Breast epithelium (tissue), 4 donors: ENCODE results near the gene RIPOR3. TPM values are rescaled to one million over a fixed set of nuclear protein-coding genes. Genes with fewer than 3 reads are reported as not detected.

Source experiments
- DNase-seq, 2 donors: peaks; one replicate each; pipeline ENCODE4 v3.0.0-alpha.2; 2019; ENCODE audit warnings: low spot score in 2 of 2
- H3K27ac ChIP-seq, 2 donors: fragments of 200-600 bp; sonication (generic) in 1 of 2; one replicate each; pipeline ENCODE4 v1.5.1; 2016 to 2019; ENCODE audit warnings: mild to moderate bottlenecking in 1 of 2
- H3K27me3 ChIP-seq, 2 donors: fragments of 200-600 bp; sonication (generic) in 1 of 2; one replicate each; pipeline versions ENCODE4 v1.5.1 to v1.6.0; 2017 to 2019; ENCODE audit warnings: control low read depth in 1 of 2, mild to moderate bottlenecking in 1 of 2
- H3K36me3 ChIP-seq: fragments of 200-600 bp; one replicate; pipeline ENCODE4 v1.5.1; 2019
- H3K4me1 ChIP-seq, 2 donors: fragments of 200-600 bp; sonication (generic); one replicate each; pipeline ENCODE4 v1.5.1; 2016 to 2019; ENCODE audit warnings: control low read depth in 1 of 2
- H3K4me3 ChIP-seq, 3 donors: fragments of 200-600 bp; sonication (generic); 1 replicate in 2 of 3; 2 replicates in 1 of 3; pipeline ENCODE4 v1.5.1; 2016 to 2019; ENCODE audit warnings: mild to moderate bottlenecking in 3 of 3, moderate library complexity in 2 of 3
- H3K9me3 ChIP-seq, 2 donors: fragments of 200-600 bp; sonication (generic) in 1 of 2; one replicate each; pipeline ENCODE4 v1.5.1; 2016 to 2019; ENCODE audit warnings: control low read depth in 1 of 2
- POLR2A ChIP-seq: fragments of 450-650 bp; IDR thresholded peaks from one replicate; pipeline ENCODE4 v1.6.1; 2016; ENCODE audit warnings: antibody characterized with exemption, mild to moderate bottlenecking, moderate library complexity
- POLR2AphosphoS5 ChIP-seq, 3 donors: sonication (generic); formaldehyde crosslinking; IDR thresholded peaks; one replicate each; pipeline ENCODE4 v1.6.1; 2017; ENCODE audit warnings: antibody characterized with exemption in 3 of 3
- intact Hi-C: fragments of 100-400 bp; cut with DNase I; formaldehyde crosslinking; loops from one replicate; pipeline ENCODE4 v1.15.1; 2023; ENCODE audit warnings: low total_unique reads
- total RNA-seq, 3 donors: library from RNA; depleted of rRNA; stranded (reverse); fragments of >200 nt; gene quantifications; one replicate each; pipeline ENCODE4 v1.1.0, GENCODE V29; 2016
- TF ChIP-seq, protein P1 (sequence below), 3 donors: fragments of 450-650 bp; IDR thresholded peaks; one replicate each; pipeline ENCODE4 v1.5.1; 2016 to 2017; ENCODE audit warnings: antibody characterized with exemption in 3 of 3, mild to moderate bottlenecking in 3 of 3, moderate library complexity in 3 of 3

RIPOR3 gene
- total RNA-seq, 3 donors from 2014 or later = 4.5 to 35.5 (median 26.9) TPM

DNA sequence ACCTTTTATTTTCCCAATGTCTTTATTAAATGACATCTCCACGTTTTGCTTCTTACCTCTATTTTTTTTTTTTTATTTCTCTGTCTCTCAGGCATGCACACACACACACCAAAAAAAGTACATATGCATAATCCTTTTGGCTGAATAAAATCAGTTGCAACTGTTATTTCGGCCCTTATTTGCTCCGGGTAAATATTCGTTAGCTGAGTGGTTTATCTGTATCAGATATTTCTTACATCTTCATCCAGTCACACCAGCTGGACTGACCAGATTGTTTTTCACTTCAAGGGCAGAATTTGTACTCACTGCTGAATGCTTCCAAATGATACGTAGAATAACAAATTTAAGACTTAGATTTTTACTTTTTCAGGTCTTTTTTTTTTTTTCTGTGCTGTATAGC lies 135.7 kb downstream of the RIPOR3 start:
- Histone ChIP-seq H3K27me3 (no peaks in the 10 kb centered on the region), H3K36me3 (no peaks in the 10 kb centered on the region), H3K4me3 (no peak overlapping the region), H3K9me3 (no peaks in the 10 kb centered on the region), H3K27ac (no peak overlapping the region), H3K4me1 (no peaks in the 10 kb centered on the region)
- intact Hi-C loops = no loop called here
- no peak for DNase-seq
- TF ChIP-seq, protein P1, sequence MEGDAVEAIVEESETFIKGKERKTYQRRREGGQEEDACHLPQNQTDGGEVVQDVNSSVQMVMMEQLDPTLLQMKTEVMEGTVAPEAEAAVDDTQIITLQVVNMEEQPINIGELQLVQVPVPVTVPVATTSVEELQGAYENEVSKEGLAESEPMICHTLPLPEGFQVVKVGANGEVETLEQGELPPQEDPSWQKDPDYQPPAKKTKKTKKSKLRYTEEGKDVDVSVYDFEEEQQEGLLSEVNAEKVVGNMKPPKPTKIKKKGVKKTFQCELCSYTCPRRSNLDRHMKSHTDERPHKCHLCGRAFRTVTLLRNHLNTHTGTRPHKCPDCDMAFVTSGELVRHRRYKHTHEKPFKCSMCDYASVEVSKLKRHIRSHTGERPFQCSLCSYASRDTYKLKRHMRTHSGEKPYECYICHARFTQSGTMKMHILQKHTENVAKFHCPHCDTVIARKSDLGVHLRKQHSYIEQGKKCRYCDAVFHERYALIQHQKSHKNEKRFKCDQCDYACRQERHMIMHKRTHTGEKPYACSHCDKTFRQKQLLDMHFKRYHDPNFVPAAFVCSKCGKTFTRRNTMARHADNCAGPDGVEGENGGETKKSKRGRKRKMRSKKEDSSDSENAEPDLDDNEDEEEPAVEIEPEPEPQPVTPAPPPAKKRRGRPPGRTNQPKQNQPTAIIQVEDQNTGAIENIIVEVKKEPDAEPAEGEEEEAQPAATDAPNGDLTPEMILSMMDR (IDR thresholded peaks at IDR 0.05) = no peak
- TF ChIP-seq POLR2A (no peak), POLR2AphosphoS5 (IDR thresholded peaks at IDR 0.05) (no peak)

DNA sequence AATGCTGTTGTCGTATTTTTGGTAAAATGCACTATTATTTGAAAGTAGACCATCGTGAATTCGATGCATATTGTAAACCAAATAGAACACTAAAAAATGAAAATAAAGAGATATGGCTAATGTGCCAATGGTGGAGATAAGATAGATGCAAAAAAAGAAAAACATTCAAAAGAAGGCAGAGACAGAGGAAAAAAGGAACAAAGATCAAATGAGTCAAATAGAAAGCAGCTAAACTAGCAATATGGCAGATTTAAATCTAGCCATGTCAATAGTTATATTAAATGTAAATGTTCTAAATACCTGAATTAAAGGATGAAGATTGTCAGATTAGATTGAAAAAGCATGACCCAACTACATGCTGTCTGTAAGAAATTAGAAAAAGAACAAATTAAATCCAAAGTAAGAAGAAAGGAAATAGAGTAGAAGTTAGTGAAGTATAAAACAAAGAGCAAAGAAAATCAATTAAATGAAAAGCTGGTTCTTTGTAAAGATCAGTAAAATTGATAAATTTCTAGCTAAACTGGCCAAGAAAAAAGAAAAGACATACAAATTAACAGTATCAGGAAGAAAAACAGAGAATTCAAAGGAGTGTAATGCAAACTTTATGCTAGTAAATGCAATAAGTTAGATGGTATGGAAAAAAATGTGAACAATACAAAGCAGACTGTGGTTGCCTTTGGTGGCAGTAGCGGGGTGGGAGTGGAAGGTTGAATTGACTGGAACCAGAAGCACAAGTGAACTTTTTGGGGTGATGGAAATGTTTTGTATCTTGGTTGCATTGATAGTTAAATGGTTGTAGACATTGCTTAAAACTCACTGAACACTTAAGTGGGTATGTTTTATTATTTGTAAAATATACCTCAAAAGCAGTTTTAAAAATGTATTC lies 136.4 kb downstream of the RIPOR3 start:
- intact Hi-C loops = no loop called here
- H3K4me1 ChIP-seq = no peaks in the 10 kb centered on the region
- no peak overlapping the region for H3K4me3 ChIP-seq
- H3K27ac ChIP-seq = no peak overlapping the region
- no peaks in the 10 kb centered on the region for H3K9me3 ChIP-seq
- H3K27me3 ChIP-seq = no peaks in the 10 kb centered on the region
- DNase-seq = no peak
- no peak for TF ChIP-seq POLR2A
- TF ChIP-seq POLR2AphosphoS5 (IDR thresholded peaks at IDR 0.05) = no peak
- TF ChIP-seq, protein P1 (IDR thresholded peaks at IDR 0.05) = no peak
- H3K36me3 ChIP-seq = no peaks in the 10 kb centered on the region

DNA sequence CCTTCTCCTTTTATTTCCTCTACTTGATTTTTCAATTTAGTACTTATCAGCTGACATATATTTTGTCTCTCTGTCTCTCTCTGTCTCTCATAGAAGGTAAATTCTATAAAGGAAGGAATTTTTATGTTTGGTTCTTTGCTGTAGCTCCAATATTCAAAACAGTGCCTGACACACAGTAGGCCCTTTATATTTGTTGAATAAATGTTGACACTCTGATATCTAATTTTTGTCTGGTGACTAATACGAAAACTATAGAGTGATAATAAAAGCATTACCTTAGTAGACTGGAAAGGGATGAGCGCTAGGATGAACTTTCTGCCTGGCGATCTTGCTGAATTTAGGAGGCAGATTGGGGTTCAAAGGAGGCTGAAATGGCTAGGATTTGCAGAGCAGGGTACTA lies 138.4 kb downstream of the RIPOR3 start:
- no peak overlapping the region for H3K4me3 ChIP-seq
- no peaks in the 10 kb centered on the region for H3K9me3 ChIP-seq
- H3K27ac ChIP-seq = no peak overlapping the region
- H3K27me3 ChIP-seq = no peaks in the 10 kb centered on the region
- DNase-seq = no peak
- H3K36me3 ChIP-seq = no peaks in the 10 kb centered on the region
- TF ChIP-seq POLR2AphosphoS5 (IDR thresholded peaks at IDR 0.05) = no peak
- TF ChIP-seq, protein P1 (IDR thresholded peaks at IDR 0.05) = no peak
- TF ChIP-seq POLR2A = no peak
- H3K4me1 ChIP-seq = no peaks in the 10 kb centered on the region
- intact Hi-C loops = no loop called here

DNA sequence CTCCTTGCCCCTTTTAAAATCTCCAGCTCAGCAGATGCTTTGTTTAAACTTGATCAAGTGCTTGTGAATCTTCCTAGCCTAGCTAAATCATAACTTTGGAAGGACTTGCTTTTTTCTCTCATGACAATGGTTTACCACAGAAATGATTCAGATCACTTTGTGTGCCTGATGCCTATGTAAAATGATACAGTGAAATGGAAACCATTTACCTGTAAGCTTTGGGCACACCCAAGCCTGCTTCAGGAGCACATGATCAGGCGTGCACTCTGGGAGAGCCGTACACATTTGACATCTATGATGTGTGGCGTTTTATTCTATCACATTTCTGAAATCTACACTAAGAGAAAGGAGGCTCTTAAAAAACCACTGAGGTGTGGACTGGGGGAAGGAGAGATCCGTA lies 140.1 kb downstream of the RIPOR3 start:
- H3K4me3 ChIP-seq = no peak overlapping the region
- no peaks in the 10 kb centered on the region for H3K36me3 ChIP-seq
- DNase-seq = no peak
- intact Hi-C loops = loop anchor here (2.0 kb wide), 1 partner anchor 184 kb away; no protein-coding TSS in a partner anchor
- TF ChIP-seq, protein P1 (IDR thresholded peaks at IDR 0.05) = no peak
- no peak for TF ChIP-seq POLR2AphosphoS5 (IDR thresholded peaks at IDR 0.05)
- no peak for TF ChIP-seq POLR2A
- no peaks in the 10 kb centered on the region for H3K4me1 ChIP-seq
- no peaks in the 10 kb centered on the region for H3K27me3 ChIP-seq
- no peaks in the 10 kb centered on the region for H3K9me3 ChIP-seq
- H3K27ac ChIP-seq = no peak overlapping the region

DNA sequence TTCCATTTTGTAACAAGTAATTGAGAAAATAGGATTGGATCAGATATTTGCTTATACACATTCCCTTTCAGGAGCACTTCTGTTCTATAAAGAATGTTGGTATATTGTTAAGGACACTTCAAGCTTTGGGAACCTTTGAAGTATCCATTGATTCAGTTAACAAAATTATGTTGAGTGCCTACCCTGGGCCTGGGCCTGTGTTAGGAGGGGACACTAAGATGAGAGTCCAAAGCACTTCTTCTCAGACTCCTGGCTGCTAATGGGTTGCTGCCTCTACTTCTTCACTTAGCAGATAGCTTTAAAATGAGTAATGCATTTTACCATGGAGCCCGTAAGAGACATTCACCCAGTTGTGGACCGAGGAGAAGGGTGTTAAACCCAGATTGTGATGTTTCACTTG lies 140.8 kb downstream of the RIPOR3 start:
- no peaks in the 10 kb centered on the region for H3K27me3 ChIP-seq
- H3K9me3 ChIP-seq = no peaks in the 10 kb centered on the region
- intact Hi-C loops = loop anchor here (2.0 kb wide), 1 partner anchor 184 kb away; no protein-coding TSS in a partner anchor
- H3K4me3 ChIP-seq = no peak overlapping the region
- no peaks in the 10 kb centered on the region for H3K4me1 ChIP-seq
- H3K27ac ChIP-seq = no peak overlapping the region
- no peak for DNase-seq
- H3K36me3 ChIP-seq = no peaks in the 10 kb centered on the region
- TF ChIP-seq, protein P1 (IDR thresholded peaks at IDR 0.05) = no peak
- TF ChIP-seq POLR2A (no peak), POLR2AphosphoS5 (IDR thresholded peaks at IDR 0.05) (no peak)
